PC-3 (cell line): ENCODE measurements around the gene KRTAP5-4.

ENCODE experiments used
- EZH2 ChIP-seq: fragments of 300-600 bp; sonication (generic); IDR thresholded peaks from one replicate; pipeline ENCODE4 v1.6.1; 2017; ENCODE audit warnings: antibody characterized with exemption, mild to moderate bottlenecking, low read length; ENCODE audit not compliant: unreplicated experiment
- EZH2phosphoT487 ChIP-seq: fragments of 300-600 bp; sonication (generic); IDR thresholded peaks from 2 replicates; pipeline ENCODE4 v1.6.1; 2018; ENCODE audit warnings: mild to moderate bottlenecking, antibody characterized with exemption, low read length, borderline replicate concordance
- TF ChIP-seq, protein P1 (sequence below): fragments of 300-600 bp; sonication (generic); conservative IDR thresholded peaks from 2 replicates; pipeline ENCODE4 v1.5.1; 2017; ENCODE audit warnings: antibody characterized with exemption, low read depth, mild to moderate bottlenecking, low read length

DNA sequence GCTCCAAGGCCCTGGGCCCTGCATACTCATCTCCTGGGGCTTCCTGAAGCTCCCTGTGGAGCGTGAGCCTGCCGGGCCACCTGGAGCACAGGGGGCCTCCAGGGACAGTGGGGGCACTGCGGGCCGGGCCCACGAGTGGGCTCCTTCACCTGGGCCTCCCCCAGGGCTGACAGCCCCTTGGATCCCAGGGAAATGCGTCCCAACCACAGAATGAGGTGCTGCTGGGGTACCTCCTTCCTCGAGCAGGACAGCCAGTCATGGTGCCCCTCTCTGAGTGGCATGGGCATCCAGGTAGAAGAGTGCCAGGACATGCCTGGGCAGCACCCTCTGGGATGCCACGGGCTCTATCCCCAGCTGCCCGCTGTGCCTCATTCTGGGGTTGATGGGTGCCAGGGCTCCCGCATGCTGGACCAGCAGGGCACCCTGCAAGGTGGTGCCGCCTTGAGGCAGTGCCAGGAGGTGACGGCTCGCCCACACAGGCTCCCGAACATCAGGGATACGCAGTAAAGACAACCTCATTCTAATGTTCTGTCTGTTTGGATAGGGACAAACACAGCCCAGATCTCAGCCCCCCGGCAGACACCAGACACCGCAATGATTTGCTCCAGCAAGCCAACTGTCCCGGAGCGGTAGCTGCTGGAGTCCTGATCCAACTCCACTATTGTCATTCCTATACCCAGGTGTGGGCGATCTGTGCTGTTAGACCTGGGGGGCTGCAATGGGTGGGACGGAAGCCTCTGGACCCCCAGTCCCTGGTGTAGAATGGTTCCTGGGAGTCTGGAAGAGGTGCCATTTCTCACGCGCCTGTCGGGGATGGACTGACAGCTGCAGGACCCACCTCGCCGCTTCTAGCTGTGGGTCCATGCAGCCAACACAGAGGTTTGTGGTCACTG lies 33.5 kb upstream of the KRTAP5-4 start:
- no peak for TF ChIP-seq EZH2phosphoT487
- TF ChIP-seq EZH2 = no peak
- TF ChIP-seq, protein P1, sequence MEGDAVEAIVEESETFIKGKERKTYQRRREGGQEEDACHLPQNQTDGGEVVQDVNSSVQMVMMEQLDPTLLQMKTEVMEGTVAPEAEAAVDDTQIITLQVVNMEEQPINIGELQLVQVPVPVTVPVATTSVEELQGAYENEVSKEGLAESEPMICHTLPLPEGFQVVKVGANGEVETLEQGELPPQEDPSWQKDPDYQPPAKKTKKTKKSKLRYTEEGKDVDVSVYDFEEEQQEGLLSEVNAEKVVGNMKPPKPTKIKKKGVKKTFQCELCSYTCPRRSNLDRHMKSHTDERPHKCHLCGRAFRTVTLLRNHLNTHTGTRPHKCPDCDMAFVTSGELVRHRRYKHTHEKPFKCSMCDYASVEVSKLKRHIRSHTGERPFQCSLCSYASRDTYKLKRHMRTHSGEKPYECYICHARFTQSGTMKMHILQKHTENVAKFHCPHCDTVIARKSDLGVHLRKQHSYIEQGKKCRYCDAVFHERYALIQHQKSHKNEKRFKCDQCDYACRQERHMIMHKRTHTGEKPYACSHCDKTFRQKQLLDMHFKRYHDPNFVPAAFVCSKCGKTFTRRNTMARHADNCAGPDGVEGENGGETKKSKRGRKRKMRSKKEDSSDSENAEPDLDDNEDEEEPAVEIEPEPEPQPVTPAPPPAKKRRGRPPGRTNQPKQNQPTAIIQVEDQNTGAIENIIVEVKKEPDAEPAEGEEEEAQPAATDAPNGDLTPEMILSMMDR = no peak
